GM12892 (cell line): Measurements from ENCODE around the gene PRSS3. TPM values are rescaled to one million over a fixed set of nuclear protein-coding genes. Genes with fewer than 3 reads are reported as not detected.
"Not testable (repeated sequence)": the region's sequence is repeated elsewhere in the genome, so short reads cannot be mapped to it uniquely, and the experiment has no call there.

ENCODE experiments used
- DNase-seq: peaks from one replicate; pipeline ENCODE4 v3.0.0; 2011; ENCODE audit not compliant: insufficient read length
- FAIRE-seq: peaks from 2 replicates; lab custom pipeline; 2011; peaks lifted over from hg19 to GRCh38; lab: Jason Lieb, UNC
- POLR2A ChIP-seq: IDR thresholded peaks from 2 replicates; pipeline ENCODE4 v1.6.1; 2011; ENCODE audit warnings: low read depth, low read length, control low read depth
- POLR2AphosphoS5 ChIP-seq: IDR thresholded peaks from 2 replicates; pipeline ENCODE4 v1.6.1; 2011; ENCODE audit warnings: low read depth, low read length, control low read depth
- TAF1 ChIP-seq: IDR thresholded peaks from 2 replicates; pipeline ENCODE4 v1.6.1; 2011; ENCODE audit warnings: low read depth, mild to moderate bottlenecking, control low read depth, low read length, borderline replicate concordance
- polyA plus RNA-seq: library from polyadenylated mRNA; unstranded; fragments of >200 nt; gene quantifications from one replicate; pipeline ENCODE4 v1.2.1, GENCODE V29; 2012; ENCODE audit warnings: missing spikeins, inconsistent platforms; ENCODE audit not compliant: missing spikeins

PRSS3 gene
- polyA plus RNA-seq = not detected

DNA sequence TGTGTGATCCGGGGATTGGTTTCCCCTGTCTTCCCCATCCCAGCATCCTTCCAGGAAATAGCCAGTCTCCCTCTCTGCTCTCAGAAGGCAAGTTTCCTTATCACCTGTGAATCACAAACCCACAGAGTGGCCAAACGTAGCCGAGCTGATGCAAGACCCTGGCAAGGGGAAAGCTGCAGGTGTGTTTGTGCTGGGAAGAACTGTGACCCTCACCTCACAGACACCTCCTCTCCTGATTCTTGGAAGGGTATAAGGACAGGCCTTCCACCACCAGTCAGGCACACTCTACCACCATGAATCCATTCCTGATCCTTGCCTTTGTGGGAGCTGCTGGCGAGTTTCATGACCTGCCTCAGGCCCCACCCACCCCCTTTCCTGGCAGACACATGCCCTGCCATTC, at the start of gene PRSS3:
Gene PRSS3 (plus strand): TSS at position 281 of the 400 bp plus-strand sequence. CDS start 13 bp downstream, at position 294.
- TF ChIP-seq POLR2A = no peak
- no peak for TF ChIP-seq TAF1
- no peak for TF ChIP-seq POLR2AphosphoS5
- DNase-seq = no peak
- FAIRE-seq = no peak

DNA sequence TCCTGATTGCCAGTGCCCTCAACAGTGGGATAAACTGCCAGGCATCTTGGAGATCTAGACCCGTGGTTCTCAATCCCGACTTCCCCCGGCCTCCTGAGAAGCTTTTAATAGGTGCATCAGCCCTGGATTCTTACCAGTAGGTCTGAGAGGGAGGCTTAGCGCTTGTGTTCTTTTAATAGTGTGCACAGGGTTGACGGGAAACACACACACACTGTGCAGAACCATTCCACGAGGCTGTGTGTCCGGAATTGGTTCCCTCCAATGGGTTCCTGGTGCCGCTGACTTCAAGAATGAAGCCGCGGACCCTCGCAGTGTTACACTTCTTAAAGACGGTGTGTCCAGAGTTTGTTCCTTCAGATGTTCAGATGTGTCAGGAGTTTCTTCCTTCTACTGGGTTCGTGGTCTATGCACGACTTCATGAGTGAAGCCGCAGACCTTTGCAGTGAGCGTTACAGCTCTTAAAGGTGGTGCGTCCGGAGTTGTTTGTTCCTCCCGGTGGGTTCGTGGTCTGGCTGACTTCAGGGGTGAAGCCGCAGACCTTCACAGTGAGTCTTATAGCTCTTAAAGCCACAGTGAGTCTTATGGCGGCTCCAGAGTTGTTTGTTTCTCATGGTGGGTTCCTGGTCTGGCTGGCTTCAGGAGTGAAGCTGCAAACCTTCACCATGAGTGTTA, 46.6 kb upstream of the PRSS3 start:
- FAIRE-seq = no peak
- TF ChIP-seq TAF1 = no peak
- no peak for TF ChIP-seq POLR2AphosphoS5
- no peak for TF ChIP-seq POLR2A
- no peak for DNase-seq

DNA sequence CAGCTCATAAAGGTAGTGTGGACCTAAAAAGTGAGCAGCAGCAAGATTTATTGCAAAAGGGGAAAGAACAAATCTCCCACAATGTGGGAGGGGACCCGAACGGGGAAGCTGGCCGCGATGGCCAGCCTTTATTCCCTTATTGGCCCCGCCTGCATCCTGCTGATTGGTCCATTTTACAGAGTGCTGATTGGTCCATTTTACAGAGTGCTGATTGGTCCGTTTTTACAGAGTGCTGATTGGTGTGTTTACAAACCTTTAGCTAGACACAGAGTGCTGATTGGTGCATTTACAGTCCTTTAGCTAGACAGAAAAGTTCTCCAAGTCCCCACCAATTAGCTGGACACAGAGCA, 46.1 kb upstream of the PRSS3 start:
- DNase-seq, FAIRE-seq: not testable (repeated sequence)

DNA sequence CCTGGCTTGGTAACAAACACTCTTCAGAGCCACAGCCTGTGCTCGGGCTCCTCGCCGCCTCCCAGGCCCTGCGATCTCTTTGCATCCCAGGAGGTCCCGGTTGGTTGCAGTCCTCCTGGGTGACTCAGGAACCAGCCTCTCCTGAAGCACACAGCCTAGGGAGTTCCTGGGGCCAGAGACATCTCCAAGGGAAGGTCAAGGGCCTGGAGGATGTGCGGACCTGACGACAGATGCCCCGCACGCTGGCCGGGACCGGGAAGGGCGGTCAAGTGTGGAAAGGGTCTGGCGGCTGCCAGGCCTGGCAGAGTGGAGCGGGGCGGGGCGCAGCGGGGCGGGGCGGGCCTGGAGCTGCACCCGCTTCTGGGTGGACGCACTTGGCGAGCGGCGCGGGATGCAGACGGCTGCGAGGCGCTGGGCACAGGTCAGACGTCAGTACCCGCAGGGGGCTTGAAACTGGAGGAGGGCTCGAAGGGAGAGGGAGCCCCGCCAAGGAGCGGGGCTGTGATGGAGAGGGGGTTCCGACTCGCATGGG, 45.0 kb upstream of the PRSS3 start:
- TF ChIP-seq POLR2A (no peak), TAF1 (no peak), POLR2AphosphoS5 (no peak)
- no peak for DNase-seq
- FAIRE-seq = no peak

DNA sequence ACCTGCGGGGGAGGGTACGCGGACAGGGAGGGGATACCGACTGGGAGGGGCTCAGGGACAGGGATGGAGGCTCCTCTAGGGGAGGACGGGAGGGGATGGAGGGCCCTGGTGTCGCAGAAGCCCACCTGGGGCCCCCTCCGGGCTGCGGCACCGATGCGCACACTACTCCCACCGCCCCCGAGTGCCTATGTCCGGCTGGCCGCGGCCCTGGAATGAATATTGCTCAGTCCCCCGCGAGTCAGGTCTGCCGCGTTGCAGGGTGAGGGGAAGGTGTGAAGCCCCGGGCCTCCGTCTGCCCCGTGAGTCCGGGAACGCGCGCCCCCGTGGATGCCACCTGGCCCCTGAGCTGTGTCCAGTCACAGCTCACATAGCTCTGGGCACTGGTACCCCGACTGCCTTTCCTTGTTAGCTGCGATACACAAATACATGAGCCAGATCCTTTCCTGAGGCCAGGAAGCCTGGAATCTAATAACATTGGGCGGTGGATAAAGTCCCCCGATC, 44.5 kb upstream of the PRSS3 start:
- DNase-seq (no peak), FAIRE-seq (no peak)
- no peak for TF ChIP-seq TAF1
- no peak for TF ChIP-seq POLR2A

DNA sequence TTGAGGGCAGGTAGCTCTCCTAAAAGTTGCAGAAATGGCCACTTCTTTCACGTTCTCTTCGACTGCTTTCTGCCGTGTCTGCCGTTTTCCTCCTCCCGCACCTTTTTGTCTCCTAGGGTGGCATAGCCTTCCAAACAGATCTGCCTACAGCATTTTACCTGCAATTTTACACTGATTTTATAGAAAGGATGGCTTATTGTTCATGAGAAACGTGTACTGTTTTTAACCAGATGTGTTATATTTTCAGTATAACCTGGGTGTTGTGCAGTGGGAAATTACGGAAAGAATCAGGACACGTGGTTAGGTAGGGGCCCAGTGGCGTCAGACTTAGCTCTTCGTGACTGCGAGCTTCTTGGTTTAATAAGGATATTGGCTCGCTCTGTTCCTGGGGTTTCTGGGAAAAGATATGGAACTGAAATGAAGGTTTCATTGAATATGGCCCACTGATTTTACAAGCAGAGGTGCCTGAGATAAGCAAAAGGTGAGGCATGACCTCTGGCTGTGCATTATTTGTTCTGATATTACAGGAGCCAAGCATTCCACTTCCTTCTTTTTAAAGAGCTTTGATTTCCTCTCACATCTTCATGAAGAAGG, 43.7 kb upstream of the PRSS3 start:
- TF ChIP-seq POLR2AphosphoS5 = no peak
- FAIRE-seq (no peak), DNase-seq (no peak)

DNA sequence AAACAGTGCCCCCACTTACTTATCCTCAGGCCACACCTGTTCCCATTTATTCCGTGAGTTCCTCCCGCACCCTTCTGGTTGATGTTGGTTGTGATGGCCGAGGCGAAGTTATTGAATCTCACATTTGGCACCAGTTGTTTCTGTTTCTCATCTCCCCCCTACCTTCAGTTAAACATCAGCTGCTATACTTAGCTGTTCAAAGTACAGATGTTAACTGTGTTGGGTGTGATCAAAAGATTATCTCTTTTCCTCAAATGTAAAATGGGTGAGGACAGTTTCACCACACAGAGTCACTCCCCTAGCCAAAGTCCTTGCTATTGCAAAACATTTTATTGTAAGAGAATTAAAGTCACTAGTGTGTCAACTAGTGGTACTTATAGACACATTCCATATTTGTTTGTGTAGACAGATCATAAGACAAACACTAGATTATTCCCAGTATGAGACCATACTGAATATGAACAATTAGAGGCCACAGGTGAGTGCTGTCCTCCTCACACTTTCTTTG, 43.2 kb upstream of the PRSS3 start:
- no peak for FAIRE-seq
- TF ChIP-seq TAF1 = no peak
- TF ChIP-seq POLR2AphosphoS5 = no peak
- no peak for TF ChIP-seq POLR2A
- no peak for DNase-seq

DNA sequence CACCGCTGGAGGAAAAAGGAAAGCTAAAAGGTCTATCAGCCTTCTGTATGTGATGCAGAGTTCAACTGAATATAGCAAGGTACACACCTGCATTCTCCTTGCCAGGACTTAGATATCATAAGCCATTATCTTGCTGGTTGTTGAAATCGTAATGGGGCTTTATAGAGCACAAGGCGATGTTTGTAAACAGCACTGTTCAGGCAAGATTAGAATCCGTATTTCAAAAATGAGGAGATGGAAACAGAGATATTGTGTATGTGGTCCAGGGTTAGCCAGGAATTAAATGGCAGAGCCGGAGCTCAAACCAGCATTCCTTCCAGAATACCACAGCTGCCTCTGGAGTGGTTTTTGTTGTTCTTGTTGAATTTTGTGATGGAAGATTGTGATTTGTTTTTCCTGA, 42.6 kb upstream of the PRSS3 start:
- not testable (repeated sequence) for FAIRE-seq, DNase-seq

DNA sequence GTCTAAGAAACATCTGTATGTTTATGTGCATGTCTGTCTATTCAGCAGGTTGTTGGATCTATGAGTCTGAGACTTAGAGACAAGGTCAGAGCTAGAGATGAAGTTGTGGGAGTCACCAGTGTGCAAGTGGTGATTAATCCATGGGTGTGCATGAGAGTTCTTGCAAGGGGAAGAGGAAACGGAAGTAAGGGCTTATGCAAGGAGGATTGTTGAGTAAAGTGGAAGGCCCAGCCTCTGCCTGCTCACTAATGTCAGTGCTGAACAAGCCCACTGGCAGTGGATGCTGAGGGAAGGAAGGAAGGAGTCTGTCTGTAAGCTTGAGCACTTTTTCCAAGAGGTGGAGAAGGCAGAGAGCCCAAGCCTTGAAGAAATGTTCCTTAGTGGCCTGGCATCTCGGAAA, 35.7 kb upstream of the PRSS3 start:
- not testable (repeated sequence) for DNase-seq, FAIRE-seq

DNA sequence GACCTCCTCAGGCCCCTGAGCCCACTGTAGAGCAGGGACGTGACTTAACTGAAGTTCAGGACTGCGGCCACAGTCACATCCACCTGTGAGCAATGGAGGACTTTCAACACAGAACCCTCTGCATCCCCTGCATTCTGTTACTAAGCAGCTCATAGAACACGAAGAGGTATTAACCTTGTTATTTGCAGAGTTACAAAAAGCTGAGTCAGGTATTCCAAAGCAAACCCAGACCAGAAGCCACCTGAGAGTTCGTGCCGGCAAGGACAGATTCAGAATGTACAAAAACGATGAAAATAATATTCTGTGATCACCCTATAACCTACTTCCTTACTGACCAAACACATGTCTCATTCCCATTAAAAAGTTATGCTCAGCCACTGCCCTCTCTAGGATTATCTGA, 33.0 kb upstream of the PRSS3 start:
- no peak for TF ChIP-seq POLR2AphosphoS5
- TF ChIP-seq POLR2A = no peak
- TF ChIP-seq TAF1 = no peak
- no peak for DNase-seq
- FAIRE-seq = no peak

DNA sequence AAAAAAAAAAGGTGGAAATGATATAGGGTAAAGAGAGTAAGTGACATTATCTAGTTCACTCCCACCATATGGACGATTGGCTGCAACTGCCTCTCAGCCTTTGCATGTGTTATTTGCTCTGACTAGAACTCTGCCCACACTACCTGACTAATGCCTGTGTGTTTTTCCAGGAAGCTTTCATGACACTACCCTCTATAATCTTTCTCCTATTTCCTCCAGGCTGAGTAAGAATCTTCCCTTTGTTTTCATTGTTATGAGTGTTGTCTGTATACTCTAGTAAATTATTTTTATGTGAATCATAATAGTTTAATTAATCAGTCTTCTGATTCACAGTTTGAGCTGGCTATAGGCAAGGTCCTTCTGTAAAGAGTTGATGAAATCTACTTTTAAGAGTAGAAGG, 31.7 kb upstream of the PRSS3 start:
- DNase-seq, FAIRE-seq: not testable (repeated sequence)

DNA sequence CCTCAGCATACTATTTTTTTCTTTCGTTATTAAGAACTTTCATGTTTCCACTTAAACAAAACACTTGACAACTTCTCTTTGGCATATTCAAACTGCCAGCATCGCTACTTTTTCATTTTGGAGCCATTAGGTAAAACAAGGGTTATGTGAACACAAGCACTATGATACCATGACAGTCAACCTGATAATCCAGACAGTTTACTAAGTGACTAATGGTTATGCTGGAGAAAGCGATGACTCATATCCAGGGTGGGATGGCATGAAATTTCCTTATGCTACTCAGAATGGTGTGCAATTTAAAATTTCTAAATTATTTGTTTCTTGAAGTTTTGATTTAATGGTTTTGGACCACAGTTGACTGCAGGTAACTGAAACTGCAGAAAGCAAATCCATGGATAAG, 29.9 kb upstream of the PRSS3 start:
- no peak for DNase-seq
- TF ChIP-seq POLR2A (no peak), POLR2AphosphoS5 (no peak), TAF1 (no peak)
- no peak for FAIRE-seq

DNA sequence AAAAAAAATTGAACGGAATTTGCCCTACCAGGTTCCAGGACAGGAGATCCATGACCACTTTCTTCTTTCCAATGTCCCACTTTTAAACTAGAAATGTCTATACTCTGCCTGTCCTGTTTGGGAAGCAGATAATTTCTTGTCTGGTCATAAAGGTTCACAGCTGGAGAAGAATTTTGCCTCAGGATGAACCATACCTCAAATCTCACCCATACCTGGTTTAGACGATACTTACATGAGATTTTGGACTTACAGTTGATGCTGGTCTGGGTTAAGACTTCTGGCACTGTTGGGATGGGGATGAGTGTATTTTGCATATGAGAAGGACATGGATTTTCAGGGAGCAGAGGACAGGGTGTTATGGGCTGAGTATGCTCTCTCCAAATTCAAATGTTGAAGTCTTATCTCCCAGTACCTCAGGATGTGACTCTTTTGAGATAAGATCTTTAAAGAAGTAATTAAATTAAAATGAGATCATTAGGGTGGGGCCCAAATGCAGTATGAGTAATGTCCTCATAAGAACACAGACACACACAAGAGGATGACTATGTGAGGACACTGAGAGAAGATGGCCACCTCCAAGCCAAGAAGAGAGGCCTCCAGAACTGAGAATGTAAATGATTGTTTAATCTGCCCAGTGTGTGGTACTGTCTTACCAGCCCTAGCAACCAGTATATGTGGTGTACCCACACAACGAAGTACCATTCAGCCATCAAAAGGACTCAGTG, 25.0 kb upstream of the PRSS3 start:
- FAIRE-seq, DNase-seq: not testable (repeated sequence)

DNA sequence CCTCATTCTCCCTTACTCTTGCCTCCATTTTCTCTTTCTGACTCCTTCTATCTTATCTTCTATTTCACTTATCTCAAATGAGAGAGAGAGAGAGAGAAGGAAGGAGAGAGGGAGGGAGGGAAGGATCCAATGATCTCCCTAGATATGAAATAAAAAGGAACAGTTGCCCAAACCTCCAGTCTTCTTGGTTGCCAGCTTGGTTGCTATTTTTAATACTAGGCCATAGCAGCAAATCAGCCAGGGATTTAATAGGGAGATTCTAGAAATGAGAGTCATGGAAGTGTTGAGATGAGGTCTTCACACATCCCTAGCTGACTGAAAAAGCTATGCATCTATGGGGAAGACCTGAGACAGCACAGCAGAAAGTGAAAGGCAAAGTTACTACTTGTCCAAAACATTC, 22.2 kb upstream of the PRSS3 start:
- not testable (repeated sequence) for DNase-seq

DNA sequence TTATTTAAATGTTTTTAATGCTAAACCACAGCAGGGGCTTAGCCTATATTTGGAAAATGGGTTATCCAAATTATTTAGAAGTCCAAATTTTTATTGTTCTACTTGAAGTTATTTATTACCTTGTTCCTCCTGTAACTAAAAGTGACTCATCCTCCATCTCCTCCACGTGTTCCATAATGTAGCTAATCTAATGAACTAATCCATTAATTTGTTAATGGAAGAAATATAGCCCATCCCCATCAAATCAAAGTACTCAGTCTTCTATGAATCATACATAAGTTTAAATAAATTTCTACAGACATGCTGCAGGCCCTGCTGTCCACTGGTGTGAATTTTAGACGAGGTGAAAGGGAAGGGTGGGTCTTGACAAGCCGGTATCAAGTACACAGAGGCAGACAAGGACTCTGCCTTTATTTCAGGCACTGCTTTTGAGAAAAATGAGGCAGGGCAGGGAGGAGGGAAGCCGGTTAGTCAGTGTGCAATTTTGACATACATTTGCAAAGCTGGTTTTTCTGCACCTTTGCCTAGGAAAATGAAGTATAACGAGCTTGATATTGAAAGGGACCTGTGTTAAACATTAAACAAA, 21.2 kb upstream of the PRSS3 start:
- DNase-seq, FAIRE-seq: not testable (repeated sequence)

More for the DNA sequence above, 22.2 kb upstream of the PRSS3 start:
- not testable (repeated sequence) for FAIRE-seq
